Cardiac muscle cell (in vitro differentiated cells and primary cell): Measurements from ENCODE around the gene CDKN2C. TPM values are rescaled to one million over a fixed set of nuclear protein-coding genes. Genes with fewer than 3 reads are reported as not detected.
"Not testable (repeated sequence)": the region's sequence is repeated elsewhere in the genome, so short reads cannot be mapped to it uniquely, and the experiment has no call there.

Experiments
- DNase-seq, 2 donors: peaks; one replicate each; pipeline versions ENCODE4 v3.0.0 to v3.0.0-alpha.2; 2010 to 2017; ENCODE audit warnings: low read depth in 1 of 2, low spot score in 1 of 2
- H3K27ac ChIP-seq: fragments of 200-600 bp; sonication (generic); 2 replicates; pipeline ENCODE4 v1.5.1; 2016
- H3K27me3 ChIP-seq: fragments of 200-600 bp; sonication (generic); 2 replicates; pipeline ENCODE4 v1.6.0; 2016; ENCODE audit warnings: control low read depth
- H3K36me3 ChIP-seq: fragments of 200-600 bp; sonication (generic); 2 replicates; pipeline ENCODE4 v1.5.1; 2016; ENCODE audit warnings: control low read depth
- H3K4me1 ChIP-seq: fragments of 200-600 bp; sonication (generic); 2 replicates; pipeline ENCODE4 v1.8.1; 2017; ENCODE audit warnings: low read depth, mild to moderate bottlenecking, mixed run types
- H3K4me3 ChIP-seq: fragments of 200-600 bp; sonication (generic); 2 replicates; pipeline ENCODE4 v1.5.1; 2016; ENCODE audit warnings: mild to moderate bottlenecking
- H3K9me3 ChIP-seq: fragments of 200-600 bp; sonication (generic); 2 replicates; pipeline ENCODE4 v1.5.1; 2017; ENCODE audit warnings: low read depth, mild to moderate bottlenecking, control low read depth
- CTCF ChIP-seq: IDR thresholded peaks from 2 replicates; pipeline ENCODE4 v1.5.1; 2012; ENCODE audit warnings: low read depth, mild to moderate bottlenecking, low read length
- polyA plus RNA-seq: library from polyadenylated mRNA; unstranded; fragments of >200 nt; fragmentation: Nextera tagmentation; extraction: Ambion mirVana; gene quantifications from 2 replicates; pipeline ENCODE4 v1.2.1, GENCODE V29; 2016
- total RNA-seq: library from RNA; depleted of rRNA; stranded (reverse); fragments of >200 nt; gene quantifications from 2 replicates; pipeline ENCODE4 v1.2.3, GENCODE V29; 2016

The CDKN2C gene
- total and polyA plus RNA-seq, 2 experiments from 2014 or later, result 0.54 to 5.5 TPM

- TF ChIP-seq CTCF, result no peak
- H3K4me3 ChIP-seq, result no peak overlapping the region
- no peaks in the 10 kb centered on the region for H3K9me3 ChIP-seq
- DNase-seq, result no peak
- H3K4me1 ChIP-seq, result no peaks in the 10 kb centered on the region
- no peaks in the 10 kb centered on the region for H3K27me3 ChIP-seq
- H3K27ac ChIP-seq, result no peak overlapping the region
- no peaks in the 10 kb centered on the region for H3K36me3 ChIP-seq
Observed at GRCh38 chr1:51000651-51001050, 30.6 kb downstream of the CDKN2C start.

- DNase-seq, result no peak
- Histone ChIP-seq H3K27ac (no peak overlapping the region), H3K36me3 (no peaks in the 10 kb centered on the region), H3K9me3 (no peaks in the 10 kb centered on the region), H3K4me3 (no peak overlapping the region), H3K4me1 (no peaks in the 10 kb centered on the region), H3K27me3 (no peaks in the 10 kb centered on the region)
- TF ChIP-seq CTCF, result no peak
Observed at GRCh38 chr1:51002516-51002915, 32.5 kb downstream of the CDKN2C start.

DNA sequence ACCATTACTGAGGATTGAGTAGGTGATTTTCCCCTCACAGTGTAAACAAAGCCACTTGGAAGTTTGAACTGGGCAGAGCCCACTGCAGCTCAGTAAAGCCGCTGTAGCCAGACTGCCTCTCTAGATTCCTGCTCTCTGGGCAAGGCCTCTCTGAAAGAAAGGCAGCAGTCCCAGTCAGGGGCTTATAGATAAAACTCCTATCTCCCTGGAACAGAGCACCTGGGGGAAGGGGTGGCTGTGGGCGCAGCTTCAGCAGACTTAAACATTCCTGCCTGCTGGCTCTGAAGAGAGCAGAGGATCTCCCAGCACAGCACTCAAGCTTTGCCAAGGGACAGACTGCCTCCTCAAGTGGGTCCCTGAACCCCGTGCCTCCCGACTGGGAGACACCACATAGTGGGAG is 35.5 kb downstream of the CDKN2C start:
- not testable (repeated sequence) for DNase-seq, H3K4me1 ChIP-seq, H3K36me3 ChIP-seq, H3K27me3 ChIP-seq, H3K27ac ChIP-seq, H3K9me3 ChIP-seq, H3K4me3 ChIP-seq

DNA sequence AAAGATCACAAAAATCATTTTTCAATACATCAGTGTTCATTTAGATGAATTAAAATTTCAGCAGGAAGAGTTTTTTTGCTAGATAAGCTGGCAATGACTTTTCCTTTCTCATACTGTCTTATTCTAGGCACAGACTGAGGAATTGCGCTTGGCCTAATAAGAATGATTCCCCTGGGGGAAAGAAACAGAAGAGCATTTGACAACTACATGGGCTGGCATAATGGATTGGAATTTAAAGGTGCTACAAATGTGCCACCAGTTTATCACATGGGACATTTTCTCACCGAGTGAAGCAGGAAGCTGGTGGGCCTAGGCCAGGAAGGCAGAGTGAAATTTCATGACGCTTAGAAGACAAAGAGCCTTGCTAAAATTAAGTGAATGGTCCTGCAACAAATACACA is 39.3 kb downstream of the CDKN2C start:
- Histone ChIP-seq H3K27me3 (no peaks in the 10 kb centered on the region), H3K4me3 (no peak overlapping the region), H3K9me3 (no peaks in the 10 kb centered on the region), H3K27ac (no peak overlapping the region), H3K4me1 (no peaks in the 10 kb centered on the region), H3K36me3 (no peaks in the 10 kb centered on the region)
- TF ChIP-seq CTCF, result no peak
- no peak for DNase-seq

- Histone ChIP-seq H3K36me3 (no peaks in the 10 kb centered on the region), H3K4me3 (no peak overlapping the region), H3K27me3 (peaks cover 3% of the 10 kb centered on the region), H3K4me1 (no peaks in the 10 kb centered on the region), H3K27ac (no peak overlapping the region), H3K9me3 (no peaks in the 10 kb centered on the region)
- TF ChIP-seq CTCF, result no peak
- DNase-seq, result no peak
Observed at GRCh38 chr1:51014878-51015277, 44.8 kb downstream of the CDKN2C start.

- no peaks in the 10 kb centered on the region for H3K9me3 ChIP-seq
- H3K27me3 ChIP-seq, result peaks cover 3% of the 10 kb centered on the region
- no peak for TF ChIP-seq CTCF
- peak in 1 of 2 donors; percentile 4 for DNase-seq
- no peaks in the 10 kb centered on the region for H3K4me1 ChIP-seq
- no peak overlapping the region for H3K27ac ChIP-seq
- H3K36me3 ChIP-seq, result no peaks in the 10 kb centered on the region
- no peak overlapping the region for H3K4me3 ChIP-seq
Observed at GRCh38 chr1:51019811-51020210, 49.8 kb downstream of the CDKN2C start.

Other genes with a start within 250 kb of the CDKN2C start
- 20.3 and 24.3 TPM in 2 replicates for gene FAF1, start 10.0 kb upstream of the CDKN2C start, total RNA-seq
- gene FAF1, start 10.0 kb upstream of the CDKN2C start, polyA plus RNA-seq, result 71.4 and 76.7 TPM in 2 replicates
- not detected in 2 replicates for gene C1orf185, start 132.0 kb downstream of the CDKN2C start, total RNA-seq
- gene C1orf185, start 132.0 kb downstream of the CDKN2C start, polyA plus RNA-seq, result not detected in 2 replicates